Measurements from ENCODE around the gene ERN1. TPM values are rescaled to one million over a fixed set of nuclear protein-coding genes. Genes with fewer than 3 reads are reported as not detected.

The ERN1 gene
- total and polyA plus RNA-seq, 4 donors = 8.3 to 34.2 (median 19.4) TPM

DNA sequence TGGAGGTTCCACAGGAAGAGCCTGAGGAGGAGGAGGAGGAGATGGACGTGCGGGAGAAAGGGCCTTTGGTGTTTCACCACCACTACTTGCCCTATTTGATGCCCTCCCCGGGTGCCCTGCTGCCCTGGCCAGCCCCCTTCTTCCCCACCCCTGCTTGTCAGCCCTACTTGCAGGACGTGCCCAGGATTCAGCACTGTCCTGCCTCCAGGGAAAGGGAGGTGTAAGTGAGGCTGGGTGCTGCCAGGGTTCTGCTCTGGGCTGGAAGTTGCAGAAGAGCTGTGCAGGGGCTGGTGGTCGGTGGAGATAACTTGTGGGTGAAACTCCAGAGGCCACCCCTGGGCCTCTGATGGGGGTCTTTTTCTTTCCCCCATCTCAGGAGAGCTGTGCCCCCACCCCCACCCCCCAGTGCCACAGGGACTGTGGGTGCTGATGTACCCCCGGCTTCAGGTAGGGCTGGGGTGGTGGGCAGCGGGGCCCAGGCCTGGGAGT is 128.8 kb downstream of the ERN1 start:
- H3K4me3 ChIP-seq = no peak overlapping the region
- peaks cover 0 to 11% (median 0%) of the 10 kb centered on the region in 4 donors for H3K36me3 ChIP-seq (ENCODE audit: control insufficient read depth in 4 of 4, insufficient read depth in 4 of 4, low read length in 4 of 4)
- no peak for DNase-seq
- no peak overlapping the region for H3K9ac ChIP-seq (ENCODE audit: insufficient read depth in 1 of 2, low read length in 2 of 2)
- H3K9me3 ChIP-seq (ENCODE audit: control insufficient read depth in 4 of 4, insufficient read depth in 3 of 4, low read length in 3 of 4) = peaks cover 0 to 1% (median 0%) of the 10 kb centered on the region in 4 donors
- peak overlapping the region in 1 of 2 donors; percentile 75 for H3K27ac ChIP-seq (ENCODE audit: low read depth in 1 of 2, low read length in 1 of 2)
- TF ChIP-seq, protein P1, sequence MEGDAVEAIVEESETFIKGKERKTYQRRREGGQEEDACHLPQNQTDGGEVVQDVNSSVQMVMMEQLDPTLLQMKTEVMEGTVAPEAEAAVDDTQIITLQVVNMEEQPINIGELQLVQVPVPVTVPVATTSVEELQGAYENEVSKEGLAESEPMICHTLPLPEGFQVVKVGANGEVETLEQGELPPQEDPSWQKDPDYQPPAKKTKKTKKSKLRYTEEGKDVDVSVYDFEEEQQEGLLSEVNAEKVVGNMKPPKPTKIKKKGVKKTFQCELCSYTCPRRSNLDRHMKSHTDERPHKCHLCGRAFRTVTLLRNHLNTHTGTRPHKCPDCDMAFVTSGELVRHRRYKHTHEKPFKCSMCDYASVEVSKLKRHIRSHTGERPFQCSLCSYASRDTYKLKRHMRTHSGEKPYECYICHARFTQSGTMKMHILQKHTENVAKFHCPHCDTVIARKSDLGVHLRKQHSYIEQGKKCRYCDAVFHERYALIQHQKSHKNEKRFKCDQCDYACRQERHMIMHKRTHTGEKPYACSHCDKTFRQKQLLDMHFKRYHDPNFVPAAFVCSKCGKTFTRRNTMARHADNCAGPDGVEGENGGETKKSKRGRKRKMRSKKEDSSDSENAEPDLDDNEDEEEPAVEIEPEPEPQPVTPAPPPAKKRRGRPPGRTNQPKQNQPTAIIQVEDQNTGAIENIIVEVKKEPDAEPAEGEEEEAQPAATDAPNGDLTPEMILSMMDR (IDR thresholded peaks at IDR 0.05; ENCODE audit: control extremely low read depth, extremely low read depth) = no peak
- WGBS, 2 donors = 79 to 83% methylated on average over 7 of the region's 7 CpGs
- no peaks in the 10 kb centered on the region for H3K27me3 ChIP-seq (ENCODE audit: control insufficient read depth in 3 of 3, insufficient read depth in 3 of 3, low read length in 2 of 3)
- peaks cover 0 to 37% (median 31%) of the 10 kb centered on the region in 5 donors for H3K4me1 ChIP-seq (ENCODE audit: control insufficient read depth in 5 of 5, insufficient read depth in 5 of 5, low read length in 5 of 5)
- no peak for ATAC-seq (ENCODE audit: insufficient read depth, low FRiP score)

- no peak for DNase-seq
- TF ChIP-seq, protein P1 (IDR thresholded peaks at IDR 0.05; ENCODE audit: control extremely low read depth, extremely low read depth) = no peak
- no peak overlapping the region for H3K9ac ChIP-seq (ENCODE audit: insufficient read depth in 1 of 2, low read length in 2 of 2)
- H3K27ac ChIP-seq (ENCODE audit: low read depth in 1 of 2, low read length in 1 of 2) = no peak overlapping the region
- no peak for ATAC-seq (ENCODE audit: insufficient read depth, low FRiP score)
- WGBS, 2 donors = 81 to 85% methylated on average over 25 of the region's 25 CpGs
- H3K27me3 ChIP-seq (ENCODE audit: control insufficient read depth in 3 of 3, insufficient read depth in 3 of 3, low read length in 2 of 3) = no peaks in the 10 kb centered on the region
- H3K36me3 ChIP-seq (ENCODE audit: control insufficient read depth in 4 of 4, insufficient read depth in 4 of 4, low read length in 4 of 4) = peaks cover 0 to 10% (median 0%) of the 10 kb centered on the region in 4 donors
- no peak overlapping the region for H3K4me3 ChIP-seq
- H3K4me1 ChIP-seq (ENCODE audit: control insufficient read depth in 5 of 5, insufficient read depth in 5 of 5, low read length in 5 of 5) = peaks cover 0 to 32% (median 22%) of the 10 kb centered on the region in 5 donors
- peaks cover 0 to 1% (median 0%) of the 10 kb centered on the region in 4 donors for H3K9me3 ChIP-seq (ENCODE audit: control insufficient read depth in 4 of 4, insufficient read depth in 3 of 4, low read length in 3 of 4)
These were observed 130.0 kb downstream of the ERN1 start for GRCh38 chr17:63999680-64000531.

GRCh38 chr17:63998721-63999679 is 130.9 kb downstream of the ERN1 start:
- H3K9me3 ChIP-seq (ENCODE audit: control insufficient read depth in 4 of 4, insufficient read depth in 3 of 4, low read length in 3 of 4) = no peaks in the 10 kb centered on the region
- no peak overlapping the region for H3K4me3 ChIP-seq
- DNase-seq = no peak
- H3K9ac ChIP-seq (ENCODE audit: insufficient read depth in 1 of 2, low read length in 2 of 2) = no peak overlapping the region
- H3K4me1 ChIP-seq (ENCODE audit: control insufficient read depth in 5 of 5, insufficient read depth in 5 of 5, low read length in 5 of 5) = peaks cover 0 to 28% (median 21%) of the 10 kb centered on the region in 5 donors
- ATAC-seq (ENCODE audit: insufficient read depth, low FRiP score) = no peak
- no peaks in the 10 kb centered on the region for H3K27me3 ChIP-seq (ENCODE audit: control insufficient read depth in 3 of 3, insufficient read depth in 3 of 3, low read length in 2 of 3)
- 21 to 26% methylated on average over 32 to 33 of the region's 33 CpGs for WGBS, 2 donors
- peaks cover 0 to 7% (median 0%) of the 10 kb centered on the region in 4 donors for H3K36me3 ChIP-seq (ENCODE audit: control insufficient read depth in 4 of 4, insufficient read depth in 4 of 4, low read length in 4 of 4)
- no peak overlapping the region for H3K27ac ChIP-seq (ENCODE audit: low read depth in 1 of 2, low read length in 1 of 2)
- TF ChIP-seq, protein P1 (IDR thresholded peaks at IDR 0.05; ENCODE audit: control extremely low read depth, extremely low read depth) = no peak
